SK-N-SH treated with all-trans-retinoic acid at 6 μM for 48 hours (cell line): ENCODE measurements around the gene AFF1.
A peak's percentile ranks its signal among the peaks of the same experiment; 100 is the strongest.

Experiments used
- ATAC-seq: fragments of 200-7000 bp; cut with Tn5 transposase; 3 replicates; pipeline ENCODE4 v1.9.1; 2020; ENCODE audit warnings: mild to moderate bottlenecking, moderate library complexity
- ARNTL ChIP-seq: fragments of 450-650 bp; formaldehyde crosslinking; IDR thresholded peaks from 2 replicates; pipeline ENCODE4 v1.5.0; 2020; ENCODE audit warnings: low read depth, mild to moderate bottlenecking, moderate library complexity, borderline replicate concordance
- CSDC2 ChIP-seq: fragments of 250-450 bp; sonication (Bioruptor Pico); IDR thresholded peaks from 2 replicates; pipeline ENCODE4 v1.5.0; 2020; ENCODE audit warnings: mild to moderate bottlenecking, moderate library complexity
- ESRRG ChIP-seq: fragments of 250-450 bp; sonication (Bioruptor Pico); IDR thresholded peaks from 2 replicates; pipeline ENCODE4 v1.6.1; 2021; ENCODE audit warnings: mild to moderate bottlenecking
- GLIS3 ChIP-seq: fragments of 250-450 bp; sonication (Bioruptor Pico); IDR thresholded peaks from 2 replicates; pipeline ENCODE4 v1.5.0; 2020; ENCODE audit warnings: mild to moderate bottlenecking, moderate library complexity
- ISL1 ChIP-seq: fragments of 250-450 bp; sonication (Bioruptor Pico); IDR thresholded peaks from 2 replicates; pipeline ENCODE4 v2.1.2; 2022; ENCODE audit warnings: mild to moderate bottlenecking, moderate library complexity
- OSR1 ChIP-seq: fragments of 250-450 bp; sonication (Bioruptor Pico); IDR thresholded peaks from 2 replicates; pipeline ENCODE4 v1.8.0; 2022; ENCODE audit warnings: moderate library complexity, mild to moderate bottlenecking, inconsistent platforms
- PPARA ChIP-seq: fragments of 250-450 bp; sonication (Bioruptor Pico); IDR thresholded peaks from 2 replicates; pipeline ENCODE4 v1.5.0; 2020; ENCODE audit warnings: mild to moderate bottlenecking, borderline replicate concordance
- RARB ChIP-seq: fragments of 250-450 bp; sonication (Bioruptor Pico); IDR thresholded peaks from 2 replicates; pipeline ENCODE4 v1.8.0; 2021; ENCODE audit warnings: mild to moderate bottlenecking, moderate library complexity
- SNAI2 ChIP-seq: fragments of 250-450 bp; sonication (Bioruptor Pico); IDR thresholded peaks from 2 replicates; pipeline ENCODE4 v1.5.0; 2020; ENCODE audit warnings: mild to moderate bottlenecking, moderate library complexity
- TCF4 ChIP-seq: fragments of 250-450 bp; sonication (Bioruptor Pico); IDR thresholded peaks from 2 replicates; pipeline ENCODE4 v1.8.0; 2021; ENCODE audit warnings: mild to moderate bottlenecking, moderate library complexity, borderline replicate concordance
- TOX ChIP-seq: fragments of 250-450 bp; sonication (Bioruptor Pico); IDR thresholded peaks from 2 replicates; pipeline ENCODE4 v1.8.0; 2021; ENCODE audit warnings: mild to moderate bottlenecking, moderate library complexity, borderline replicate concordance
- ZC3H10 ChIP-seq: fragments of 250-450 bp; sonication (Bioruptor Pico); IDR thresholded peaks from 2 replicates; pipeline ENCODE4 v1.5.1; 2021; ENCODE audit warnings: mild to moderate bottlenecking, moderate library complexity
- ZFP30 ChIP-seq: fragments of 450-650 bp; formaldehyde crosslinking; IDR thresholded peaks from 2 replicates; pipeline ENCODE4 v1.5.0; 2022; ENCODE audit warnings: mild to moderate bottlenecking, moderate library complexity
- ZNF565 ChIP-seq: fragments of 450-650 bp; formaldehyde crosslinking; conservative IDR thresholded peaks from 2 replicates; pipeline ENCODE4 v1.5.0; 2020; ENCODE audit warnings: low read depth, mild to moderate bottlenecking, moderate library complexity
- ZNF70 ChIP-seq: fragments of 450-650 bp; formaldehyde crosslinking; IDR thresholded peaks from 2 replicates; pipeline ENCODE4 v1.5.0; 2020; ENCODE audit warnings: mild to moderate bottlenecking, moderate library complexity
- ZNF8 ChIP-seq: fragments of 450-650 bp; formaldehyde crosslinking; IDR thresholded peaks from 2 replicates; pipeline ENCODE4 v1.5.0; 2020; ENCODE audit warnings: mild to moderate bottlenecking, moderate library complexity
- TF ChIP-seq, protein P1 (sequence below): fragments of 250-450 bp; sonication (Bioruptor Pico); IDR thresholded peaks from 2 replicates; pipeline ENCODE4 v1.8.0; 2020; ENCODE audit warnings: mild to moderate bottlenecking, moderate library complexity, borderline replicate concordance
- TF ChIP-seq, protein P2 (sequence below): fragments of 250-450 bp; sonication (Bioruptor Pico); IDR thresholded peaks from 2 replicates; pipeline ENCODE4 v1.8.0; 2021; ENCODE audit warnings: low read depth, mild to moderate bottlenecking, moderate library complexity, borderline replicate concordance
- TF ChIP-seq, protein P3 (sequence below): fragments of 250-450 bp; sonication (Bioruptor Pico); IDR thresholded peaks from 2 replicates; pipeline ENCODE4 v1.5.0; 2020; ENCODE audit warnings: mild to moderate bottlenecking, moderate library complexity
- TF ChIP-seq, protein P4 (sequence below): fragments of 250-450 bp; sonication (Bioruptor Pico); IDR thresholded peaks from 2 replicates; pipeline ENCODE4 v1.5.1; 2021; ENCODE audit warnings: mild to moderate bottlenecking, moderate library complexity
- TF ChIP-seq, protein P5 (sequence below): fragments of 250-450 bp; sonication (Bioruptor Pico); IDR thresholded peaks from 2 replicates; pipeline ENCODE4 v1.5.1; 2020; ENCODE audit warnings: low read depth, mild to moderate bottlenecking, moderate library complexity

The AFF1 gene

DNA sequence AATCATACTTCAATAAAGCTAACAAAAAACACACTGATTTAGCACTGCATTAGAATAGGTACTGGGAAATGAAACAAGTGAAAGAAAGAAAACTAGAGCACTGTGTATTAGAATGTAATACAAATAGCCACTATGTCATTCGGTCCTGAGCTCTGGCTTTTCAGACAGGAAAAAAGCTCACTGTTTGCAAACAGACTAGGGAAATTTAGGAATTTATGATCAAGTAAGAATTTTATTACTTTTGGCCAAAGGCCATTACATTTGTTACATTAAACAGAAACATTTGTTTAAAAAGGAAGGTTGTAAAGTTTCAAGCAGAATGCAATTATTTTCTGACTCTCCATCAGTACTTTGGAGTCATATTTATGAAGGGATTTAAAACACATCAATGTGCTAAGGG is 216.9 kb downstream of the AFF1 start:
- TF ChIP-seq ZC3H10 (no peak), ISL1 (CRISPR knock-in tag) (no peak), ESRRG (CRISPR knock-in tag) (no peak), GLIS3 (CRISPR knock-in tag) (no peak), ZFP30 (CRISPR knock-in tag) (no peak), ARNTL (CRISPR knock-in tag) (no peak), ZNF565 (CRISPR knock-in tag) (no peak), CSDC2 (no peak), ZNF70 (CRISPR knock-in tag) (no peak), PPARA (CRISPR knock-in tag) (no peak), OSR1 (CRISPR knock-in tag) (no peak), TOX (CRISPR knock-in tag) (no peak), SNAI2 (CRISPR knock-in tag) (no peak), RARB (CRISPR knock-in tag) (no peak)
- TF ChIP-seq, protein P1, sequence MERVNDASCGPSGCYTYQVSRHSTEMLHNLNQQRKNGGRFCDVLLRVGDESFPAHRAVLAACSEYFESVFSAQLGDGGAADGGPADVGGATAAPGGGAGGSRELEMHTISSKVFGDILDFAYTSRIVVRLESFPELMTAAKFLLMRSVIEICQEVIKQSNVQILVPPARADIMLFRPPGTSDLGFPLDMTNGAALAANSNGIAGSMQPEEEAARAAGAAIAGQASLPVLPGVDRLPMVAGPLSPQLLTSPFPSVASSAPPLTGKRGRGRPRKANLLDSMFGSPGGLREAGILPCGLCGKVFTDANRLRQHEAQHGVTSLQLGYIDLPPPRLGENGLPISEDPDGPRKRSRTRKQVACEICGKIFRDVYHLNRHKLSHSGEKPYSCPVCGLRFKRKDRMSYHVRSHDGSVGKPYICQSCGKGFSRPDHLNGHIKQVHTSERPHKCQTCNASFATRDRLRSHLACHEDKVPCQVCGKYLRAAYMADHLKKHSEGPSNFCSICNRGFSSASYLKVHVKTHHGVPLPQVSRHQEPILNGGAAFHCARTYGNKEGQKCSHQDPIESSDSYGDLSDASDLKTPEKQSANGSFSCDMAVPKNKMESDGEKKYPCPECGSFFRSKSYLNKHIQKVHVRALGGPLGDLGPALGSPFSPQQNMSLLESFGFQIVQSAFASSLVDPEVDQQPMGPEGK, result no peak
- TF ChIP-seq, protein P2, sequence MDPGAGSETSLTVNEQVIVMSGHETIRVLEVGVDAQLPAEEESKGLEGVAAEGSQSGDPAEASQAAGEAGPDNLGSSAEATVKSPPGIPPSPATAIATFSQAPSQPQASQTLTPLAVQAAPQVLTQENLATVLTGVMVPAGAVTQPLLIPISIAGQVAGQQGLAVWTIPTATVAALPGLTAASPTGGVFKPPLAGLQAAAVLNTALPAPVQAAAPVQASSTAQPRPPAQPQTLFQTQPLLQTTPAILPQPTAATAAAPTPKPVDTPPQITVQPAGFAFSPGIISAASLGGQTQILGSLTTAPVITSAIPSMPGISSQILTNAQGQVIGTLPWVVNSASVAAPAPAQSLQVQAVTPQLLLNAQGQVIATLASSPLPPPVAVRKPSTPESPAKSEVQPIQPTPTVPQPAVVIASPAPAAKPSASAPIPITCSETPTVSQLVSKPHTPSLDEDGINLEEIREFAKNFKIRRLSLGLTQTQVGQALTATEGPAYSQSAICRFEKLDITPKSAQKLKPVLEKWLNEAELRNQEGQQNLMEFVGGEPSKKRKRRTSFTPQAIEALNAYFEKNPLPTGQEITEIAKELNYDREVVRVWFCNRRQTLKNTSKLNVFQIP (CRISPR knock-in tag), result no peak
- TF ChIP-seq, protein P3, sequence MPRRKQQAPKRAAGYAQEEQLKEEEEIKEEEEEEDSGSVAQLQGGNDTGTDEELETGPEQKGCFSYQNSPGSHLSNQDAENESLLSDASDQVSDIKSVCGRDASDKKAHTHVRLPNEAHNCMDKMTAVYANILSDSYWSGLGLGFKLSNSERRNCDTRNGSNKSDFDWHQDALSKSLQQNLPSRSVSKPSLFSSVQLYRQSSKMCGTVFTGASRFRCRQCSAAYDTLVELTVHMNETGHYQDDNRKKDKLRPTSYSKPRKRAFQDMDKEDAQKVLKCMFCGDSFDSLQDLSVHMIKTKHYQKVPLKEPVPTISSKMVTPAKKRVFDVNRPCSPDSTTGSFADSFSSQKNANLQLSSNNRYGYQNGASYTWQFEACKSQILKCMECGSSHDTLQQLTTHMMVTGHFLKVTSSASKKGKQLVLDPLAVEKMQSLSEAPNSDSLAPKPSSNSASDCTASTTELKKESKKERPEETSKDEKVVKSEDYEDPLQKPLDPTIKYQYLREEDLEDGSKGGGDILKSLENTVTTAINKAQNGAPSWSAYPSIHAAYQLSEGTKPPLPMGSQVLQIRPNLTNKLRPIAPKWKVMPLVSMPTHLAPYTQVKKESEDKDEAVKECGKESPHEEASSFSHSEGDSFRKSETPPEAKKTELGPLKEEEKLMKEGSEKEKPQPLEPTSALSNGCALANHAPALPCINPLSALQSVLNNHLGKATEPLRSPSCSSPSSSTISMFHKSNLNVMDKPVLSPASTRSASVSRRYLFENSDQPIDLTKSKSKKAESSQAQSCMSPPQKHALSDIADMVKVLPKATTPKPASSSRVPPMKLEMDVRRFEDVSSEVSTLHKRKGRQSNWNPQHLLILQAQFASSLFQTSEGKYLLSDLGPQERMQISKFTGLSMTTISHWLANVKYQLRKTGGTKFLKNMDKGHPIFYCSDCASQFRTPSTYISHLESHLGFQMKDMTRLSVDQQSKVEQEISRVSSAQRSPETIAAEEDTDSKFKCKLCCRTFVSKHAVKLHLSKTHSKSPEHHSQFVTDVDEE (CRISPR knock-in tag), result no peak
- TF ChIP-seq, protein P4, sequence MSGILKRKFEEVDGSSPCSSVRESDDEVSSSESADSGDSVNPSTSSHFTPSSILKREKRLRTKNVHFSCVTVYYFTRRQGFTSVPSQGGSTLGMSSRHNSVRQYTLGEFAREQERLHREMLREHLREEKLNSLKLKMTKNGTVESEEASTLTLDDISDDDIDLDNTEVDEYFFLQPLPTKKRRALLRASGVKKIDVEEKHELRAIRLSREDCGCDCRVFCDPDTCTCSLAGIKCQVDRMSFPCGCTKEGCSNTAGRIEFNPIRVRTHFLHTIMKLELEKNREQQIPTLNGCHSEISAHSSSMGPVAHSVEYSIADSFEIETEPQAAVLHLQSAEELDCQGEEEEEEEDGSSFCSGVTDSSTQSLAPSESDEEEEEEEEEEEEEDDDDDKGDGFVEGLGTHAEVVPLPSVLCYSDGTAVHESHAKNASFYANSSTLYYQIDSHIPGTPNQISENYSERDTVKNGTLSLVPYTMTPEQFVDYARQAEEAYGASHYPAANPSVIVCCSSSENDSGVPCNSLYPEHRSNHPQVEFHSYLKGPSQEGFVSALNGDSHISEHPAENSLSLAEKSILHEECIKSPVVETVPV (CRISPR knock-in tag), result no peak
- TF ChIP-seq, protein P5, sequence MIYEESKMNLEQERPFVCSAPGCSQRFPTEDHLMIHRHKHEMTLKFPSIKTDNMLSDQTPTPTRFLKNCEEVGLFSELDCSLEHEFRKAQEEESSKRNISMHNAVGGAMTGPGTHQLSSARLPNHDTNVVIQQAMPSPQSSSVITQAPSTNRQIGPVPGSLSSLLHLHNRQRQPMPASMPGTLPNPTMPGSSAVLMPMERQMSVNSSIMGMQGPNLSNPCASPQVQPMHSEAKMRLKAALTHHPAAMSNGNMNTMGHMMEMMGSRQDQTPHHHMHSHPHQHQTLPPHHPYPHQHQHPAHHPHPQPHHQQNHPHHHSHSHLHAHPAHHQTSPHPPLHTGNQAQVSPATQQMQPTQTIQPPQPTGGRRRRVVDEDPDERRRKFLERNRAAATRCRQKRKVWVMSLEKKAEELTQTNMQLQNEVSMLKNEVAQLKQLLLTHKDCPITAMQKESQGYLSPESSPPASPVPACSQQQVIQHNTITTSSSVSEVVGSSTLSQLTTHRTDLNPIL, result no peak

DNA sequence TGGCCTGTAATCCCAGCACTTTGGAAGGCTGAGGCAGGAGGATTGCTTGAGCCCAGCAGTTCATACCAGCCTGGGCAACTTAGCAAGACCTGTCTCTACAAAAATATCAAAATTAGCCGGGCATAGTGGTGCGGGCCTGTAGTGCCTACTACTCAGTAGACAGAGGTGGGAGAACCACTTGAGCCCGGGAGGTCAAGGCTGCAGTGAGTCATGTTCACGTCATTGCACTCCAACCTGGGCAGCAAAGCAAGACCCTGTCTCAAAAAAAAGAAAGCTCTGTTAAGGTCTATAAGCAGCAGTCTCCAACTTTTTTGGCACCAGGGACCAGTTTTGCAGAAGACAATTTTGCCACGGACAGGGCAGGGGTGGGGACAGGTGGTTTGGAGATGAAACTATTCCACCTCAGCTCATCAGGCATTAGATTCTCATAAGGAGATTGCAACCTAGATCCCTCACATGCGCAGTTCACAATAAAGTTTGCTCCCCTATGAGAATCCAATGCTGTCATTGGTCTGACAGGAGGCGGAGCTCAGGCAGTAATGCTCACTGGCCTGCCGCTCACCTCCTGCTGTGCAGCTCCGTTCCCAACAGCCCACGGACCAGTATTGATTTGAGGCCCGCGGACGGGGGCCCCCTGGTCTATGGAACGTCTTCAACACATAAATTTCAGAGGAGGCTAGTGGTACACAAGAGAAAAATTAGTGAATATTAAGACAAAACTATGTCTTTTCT is 217.7 kb downstream of the AFF1 start:
- ATAC-seq, result no peak
- TF ChIP-seq ZC3H10, result no peak
- TF ChIP-seq ZNF565 (CRISPR knock-in tag), result no peak
- TF ChIP-seq, protein P3 (CRISPR knock-in tag), result no peak
- no peak for TF ChIP-seq ZNF70 (CRISPR knock-in tag)
- TF ChIP-seq TCF4 (CRISPR knock-in tag), result no peak
- TF ChIP-seq, protein P1, result no peak
- no peak for TF ChIP-seq ZNF8 (CRISPR knock-in tag)
- TF ChIP-seq, protein P2 (CRISPR knock-in tag), result no peak
- no peak for TF ChIP-seq TOX (CRISPR knock-in tag)
- TF ChIP-seq ARNTL (CRISPR knock-in tag), result no peak
- TF ChIP-seq OSR1 (CRISPR knock-in tag), result no peak
- TF ChIP-seq RARB (CRISPR knock-in tag), result no peak
- TF ChIP-seq, all 23 proteins: peak for 0

More for the DNA sequence above, 216.9 kb downstream of the AFF1 start:
- ATAC-seq, result peak; percentile 42; the same call in 2 of the 3 replicates
